ENCODE measurements around the gene TNS2.

Gene TNS2

GRCh38 chr12:53067993-53068770 is 18.3 kb downstream of the TNS2 start:
- no peak for DNase-seq (ENCODE audit: low read depth in 2 of 2)

- DNase-seq (ENCODE audit: low read depth in 2 of 2) = no peak
Observed at GRCh38 chr12:53068811-53069585, 19.1 kb downstream of the TNS2 start.

DNA sequence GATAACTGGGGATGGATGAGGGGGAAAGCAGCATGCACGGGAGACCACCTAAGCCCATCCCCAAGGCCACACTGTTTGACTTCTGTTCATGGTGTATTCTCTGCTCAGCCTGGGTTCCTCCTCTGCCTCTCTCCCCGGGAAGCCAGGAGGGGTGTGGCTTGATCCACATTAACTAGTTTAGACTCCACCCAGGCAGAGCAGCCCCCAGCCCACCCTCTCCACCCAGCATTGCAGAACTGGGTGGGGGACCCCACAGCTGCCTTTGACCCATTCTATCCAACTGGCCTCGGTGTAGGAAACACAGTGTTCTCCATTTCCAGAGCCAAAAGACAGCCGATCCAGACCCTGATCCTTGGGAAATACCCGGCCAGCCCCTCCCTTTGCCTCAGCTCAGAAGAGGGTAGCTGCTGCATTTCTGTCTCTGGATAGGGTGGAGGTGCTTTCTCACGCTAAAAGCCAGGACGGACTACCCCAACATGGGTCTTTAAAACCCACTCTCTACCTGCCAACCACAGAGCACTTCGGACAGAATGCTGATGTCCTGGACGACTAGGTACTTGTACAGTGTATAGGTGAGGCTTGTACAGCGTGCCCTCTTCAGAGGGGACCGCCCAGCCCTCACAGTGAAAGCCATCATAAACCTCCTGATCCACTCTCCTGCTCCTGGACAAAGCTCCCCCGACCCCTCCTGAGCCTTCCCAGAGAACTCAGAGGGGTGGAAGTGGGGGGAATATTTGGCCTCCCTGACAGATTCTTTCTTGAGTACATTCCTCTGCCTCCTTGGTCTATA is 20.0 kb downstream of the TNS2 start:
- DNase-seq (ENCODE audit: low read depth in 2 of 2) = no peak

- DNase-seq (ENCODE audit: low read depth in 2 of 2) = no peak
Observed at GRCh38 chr12:53070877-53071492, 21.1 kb downstream of the TNS2 start.

GRCh38 chr12:53071591-53072551 is 22.0 kb downstream of the TNS2 start:
- DNase-seq (ENCODE audit: low read depth in 2 of 2) = no peak

GRCh38 chr12:53073881-53074280 is 24.0 kb downstream of the TNS2 start:
- DNase-seq (ENCODE audit: low read depth in 2 of 2) = no peak

- no peak for DNase-seq (ENCODE audit: low read depth in 2 of 2)
Observed at GRCh38 chr12:53074283-53074998, 24.6 kb downstream of the TNS2 start.

- DNase-seq (ENCODE audit: low read depth in 2 of 2) = no peak
Observed at GRCh38 chr12:53074999-53075370, 25.1 kb downstream of the TNS2 start.

DNA sequence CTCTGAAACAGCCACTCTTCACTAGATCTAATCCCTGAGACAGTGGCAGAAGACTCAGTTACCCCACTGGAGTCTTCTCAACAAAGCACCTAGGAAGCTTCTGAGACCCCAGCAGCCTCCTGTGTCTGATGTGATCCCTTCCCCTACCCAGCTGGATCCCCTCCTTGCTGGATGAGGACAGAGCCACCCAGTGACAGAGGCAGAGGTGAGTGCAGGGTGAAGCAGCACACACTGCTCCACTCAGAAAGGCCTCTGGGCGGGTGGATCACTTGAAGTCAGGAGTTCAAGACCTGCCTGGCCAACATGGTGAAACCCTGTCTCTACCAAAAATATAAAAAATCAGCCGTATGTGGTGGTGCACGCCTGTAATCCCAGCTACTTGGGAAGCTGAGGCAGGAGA is 26.6 kb downstream of the TNS2 start:
- DNase-seq (ENCODE audit: low read depth in 2 of 2) = no peak

GRCh38 chr12:53077030-53077429 is 27.2 kb downstream of the TNS2 start:
- no peak for DNase-seq (ENCODE audit: low read depth in 2 of 2)

DNA sequence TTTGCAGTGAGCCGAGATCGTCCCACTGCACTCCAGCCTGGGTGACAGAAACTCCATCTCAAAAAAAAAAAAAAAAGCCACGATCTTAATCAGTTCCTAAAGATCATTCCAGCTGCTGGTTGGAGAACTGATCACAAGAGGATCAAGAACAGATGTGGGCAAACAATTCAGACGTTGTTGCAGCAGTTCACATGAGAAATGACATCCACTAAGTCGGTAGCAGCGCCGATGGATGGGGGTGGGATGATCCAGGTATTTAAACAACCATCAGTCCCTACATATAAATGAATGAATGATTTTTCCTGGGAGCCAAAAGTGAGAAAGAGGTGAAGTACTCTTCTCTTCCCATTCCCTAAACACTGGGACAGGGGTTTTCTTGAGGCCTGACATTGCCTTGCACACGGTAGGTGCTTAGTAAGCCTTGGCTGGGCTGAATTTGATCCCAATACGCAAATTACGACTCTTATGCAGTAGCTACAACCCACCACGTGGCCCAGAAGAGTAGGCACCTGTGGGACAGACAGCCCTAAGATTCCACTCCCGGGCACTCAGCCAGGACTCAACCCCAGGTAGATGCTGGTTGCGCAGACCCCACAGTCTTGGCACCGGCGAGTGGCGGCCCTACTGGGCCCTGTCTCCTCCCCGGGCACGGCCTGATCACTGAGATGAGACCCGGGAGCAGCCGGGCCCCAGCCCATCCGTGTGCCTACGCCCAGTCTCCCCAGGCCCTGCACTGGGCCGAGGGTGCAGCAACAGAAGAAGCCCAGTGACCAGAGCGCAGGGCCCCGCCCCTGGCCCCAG is 28.8 kb downstream of the TNS2 start:
- DNase-seq (ENCODE audit: low read depth in 2 of 2) = no peak

GRCh38 chr12:53079226-53080117 is 29.6 kb downstream of the TNS2 start, which contains the start of gene SPRYD3:
SPRYD3 (minus strand) TSS chr12:53079390; CDS start chr12:53079333, 57 bp downstream.
- peak; percentile 92 to 95 for DNase-seq (ENCODE audit: low read depth in 2 of 2)

GRCh38 chr12:53082637-53083175 is 32.8 kb downstream of the TNS2 start:
- DNase-seq (ENCODE audit: low read depth in 2 of 2) = no peak

- no peak for DNase-seq (ENCODE audit: low read depth in 2 of 2)
Observed at GRCh38 chr12:53086361-53086760, 36.5 kb downstream of the TNS2 start.

DNA sequence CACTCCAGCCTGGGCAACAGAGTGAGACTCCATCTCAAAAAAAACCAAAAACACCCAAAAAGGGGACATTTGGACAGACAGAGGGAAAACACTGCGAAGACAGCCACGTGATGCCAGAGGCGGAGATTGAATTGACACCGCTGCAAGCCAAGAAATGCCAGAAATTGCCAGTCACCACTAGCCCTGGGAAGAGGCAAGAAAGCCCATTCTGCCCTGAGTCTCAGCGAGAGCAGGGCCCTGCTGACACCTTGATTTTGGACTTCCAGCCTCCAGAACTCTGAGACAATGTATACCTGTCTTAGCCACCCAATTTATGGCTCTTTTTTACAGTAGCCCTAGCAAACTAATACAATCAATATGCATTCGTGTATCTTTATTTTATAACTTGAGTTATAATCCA is 40.2 kb downstream of the TNS2 start:
- no peak for DNase-seq (ENCODE audit: low read depth in 2 of 2)

- DNase-seq (ENCODE audit: low read depth in 2 of 2) = no peak
Observed at GRCh38 chr12:53090554-53090953, 40.7 kb downstream of the TNS2 start.

DNA sequence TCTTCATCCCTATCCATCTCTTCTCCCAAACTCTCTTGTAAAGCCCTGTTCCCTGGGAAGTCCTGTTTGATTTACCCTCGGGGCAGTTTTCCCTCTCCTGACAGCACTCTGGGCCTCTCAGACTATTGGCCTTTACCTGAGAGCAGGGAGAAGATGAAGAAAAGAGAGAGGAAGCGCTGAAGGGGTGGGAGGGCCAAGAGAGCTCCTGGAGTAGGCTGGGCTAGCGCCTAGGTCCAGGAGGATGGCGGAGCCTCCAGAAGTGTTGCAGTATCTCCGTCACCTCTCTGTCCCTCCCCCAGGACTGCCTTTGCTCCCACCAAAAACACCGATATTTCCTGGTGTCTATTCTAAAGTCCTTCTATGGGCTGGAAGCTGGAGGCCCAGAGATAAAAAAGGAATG is 41.9 kb downstream of the TNS2 start:
- no peak for DNase-seq (ENCODE audit: low read depth in 2 of 2)

Measured in stimulated activated CD4-positive, alpha-beta T cell treated with anti-CD3 and anti-CD28 coated beads, Interleukin-15, amount 100 ng/mL, for 48 hours (primary cell).